ENCODE data around the gene LCE1E.

GRCh38 chr1:152827173-152827572 is 41.1 kb downstream of the LCE1E start, which contains the start of gene LCE1A:
- TF ChIP-seq CTCF (IDR thresholded peaks at IDR 0.05; ENCODE audit: insufficient read depth, low read length) (no peak), POLR2AphosphoS5 (IDR thresholded peaks at IDR 0.05; ENCODE audit: low read depth) (no peak), SPI1 (IDR thresholded peaks at IDR 0.05; ENCODE audit: borderline replicate concordance, low read depth) (no peak), GABPA (IDR thresholded peaks at IDR 0.05; ENCODE audit: low read depth) (no peak)
